ENCODE data around the gene PHF3.

GRCh38 chr6:63709148-63709547 lies 73.5 kb downstream of the PHF3 start:
- no peak for TF ChIP-seq CTCF (conservative IDR thresholded peaks at IDR 0.05; ENCODE audit: low read length)
- TF ChIP-seq EZH2phosphoT487 (IDR thresholded peaks at IDR 0.05; ENCODE audit: borderline replicate concordance), result no peak

All from Loucy (cell line).